ENCODE data around the gene UBE2D2. TPM values are rescaled to one million over a fixed set of nuclear protein-coding genes. Genes with fewer than 3 reads are reported as not detected.
"Not testable (repeated sequence)": the region's sequence is repeated elsewhere in the genome, so short reads cannot be mapped to it uniquely, and the experiment has no call there.

UBE2D2 gene
- total RNA-seq, 4 donors from 2014 or later = 65.2 to 114 (median 85.6) TPM

DNA sequence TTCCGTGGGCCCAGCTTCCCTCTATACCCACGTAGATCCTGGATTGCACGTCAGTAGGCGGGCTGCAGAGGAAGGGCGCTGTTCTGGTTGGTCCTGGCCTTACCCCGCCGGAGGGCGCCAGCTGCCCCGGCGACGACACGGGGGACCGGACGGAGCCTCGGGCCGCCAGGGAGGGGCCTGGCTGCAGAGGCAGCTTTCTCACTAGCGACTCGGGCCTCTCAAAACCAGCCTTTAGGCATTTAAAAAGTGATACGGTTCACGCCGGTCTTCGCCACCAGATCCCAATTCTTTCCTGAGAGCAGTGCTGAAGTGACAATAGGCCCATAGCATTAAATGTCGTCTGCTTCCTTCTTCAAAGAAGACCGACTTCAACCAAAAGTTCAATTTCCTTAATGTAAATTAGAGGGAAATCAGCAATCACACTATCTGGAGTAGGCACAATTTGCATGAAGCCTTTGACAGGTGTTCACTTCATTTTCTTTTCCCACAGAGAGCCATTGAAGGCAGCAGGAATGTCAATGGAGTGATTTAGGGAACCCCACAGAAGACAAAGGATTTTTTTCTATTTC is 17.6 kb upstream of the UBE2D2 start:
- ATAC-seq = peak; percentile 85
- no peaks in the 10 kb centered on the region for H3K27me3 ChIP-seq
- TF ChIP-seq, protein P1, sequence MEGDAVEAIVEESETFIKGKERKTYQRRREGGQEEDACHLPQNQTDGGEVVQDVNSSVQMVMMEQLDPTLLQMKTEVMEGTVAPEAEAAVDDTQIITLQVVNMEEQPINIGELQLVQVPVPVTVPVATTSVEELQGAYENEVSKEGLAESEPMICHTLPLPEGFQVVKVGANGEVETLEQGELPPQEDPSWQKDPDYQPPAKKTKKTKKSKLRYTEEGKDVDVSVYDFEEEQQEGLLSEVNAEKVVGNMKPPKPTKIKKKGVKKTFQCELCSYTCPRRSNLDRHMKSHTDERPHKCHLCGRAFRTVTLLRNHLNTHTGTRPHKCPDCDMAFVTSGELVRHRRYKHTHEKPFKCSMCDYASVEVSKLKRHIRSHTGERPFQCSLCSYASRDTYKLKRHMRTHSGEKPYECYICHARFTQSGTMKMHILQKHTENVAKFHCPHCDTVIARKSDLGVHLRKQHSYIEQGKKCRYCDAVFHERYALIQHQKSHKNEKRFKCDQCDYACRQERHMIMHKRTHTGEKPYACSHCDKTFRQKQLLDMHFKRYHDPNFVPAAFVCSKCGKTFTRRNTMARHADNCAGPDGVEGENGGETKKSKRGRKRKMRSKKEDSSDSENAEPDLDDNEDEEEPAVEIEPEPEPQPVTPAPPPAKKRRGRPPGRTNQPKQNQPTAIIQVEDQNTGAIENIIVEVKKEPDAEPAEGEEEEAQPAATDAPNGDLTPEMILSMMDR (IDR thresholded peaks at IDR 0.05) = peak in 1 of 4 experiments; percentile 29
- TF ChIP-seq POLR2AphosphoS5 (IDR thresholded peaks at IDR 0.05) = no peak
- peak overlapping the region in 1 of 2 donors; percentile 11 for H3K4me3 ChIP-seq
- 49 to 75% methylated on average over 2 to 6 of the region's 24 CpGs for WGBS, 2 donors (ENCODE audit: low coverage in 1 of 2)
- H3K27ac ChIP-seq = no peak overlapping the region
- H3K36me3 ChIP-seq = no peaks in the 10 kb centered on the region
- no peaks in the 10 kb centered on the region for H3K9me3 ChIP-seq
- peaks cover 0 to 7% (median 0%) of the 10 kb centered on the region in 3 donors for H3K4me1 ChIP-seq

DNA sequence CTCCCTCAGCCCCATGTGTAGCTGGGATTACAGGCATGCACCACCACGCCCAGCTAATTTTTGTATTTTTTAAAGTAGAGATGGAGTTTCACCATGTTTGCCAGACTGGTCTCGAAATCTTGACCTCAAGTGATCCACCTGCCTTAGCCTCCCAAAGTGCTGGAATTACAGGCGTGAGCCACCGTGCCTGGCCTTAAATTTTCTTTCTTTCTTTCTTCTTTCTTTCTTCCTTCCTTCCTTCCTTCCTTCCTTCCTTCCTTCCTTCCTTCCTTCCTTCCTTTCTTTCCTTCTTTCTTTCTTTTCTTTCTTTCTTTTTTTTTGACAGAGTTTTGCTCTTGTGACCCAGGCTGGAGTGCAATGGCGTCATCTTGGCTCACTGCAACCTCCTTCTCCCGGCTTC is 14.5 kb upstream of the UBE2D2 start:
- 81 to 100% methylated on average over 1 to 4 of the region's 6 CpGs for WGBS, 2 donors (ENCODE audit: low coverage in 1 of 2)
- not testable (repeated sequence) for H3K27ac ChIP-seq

DNA sequence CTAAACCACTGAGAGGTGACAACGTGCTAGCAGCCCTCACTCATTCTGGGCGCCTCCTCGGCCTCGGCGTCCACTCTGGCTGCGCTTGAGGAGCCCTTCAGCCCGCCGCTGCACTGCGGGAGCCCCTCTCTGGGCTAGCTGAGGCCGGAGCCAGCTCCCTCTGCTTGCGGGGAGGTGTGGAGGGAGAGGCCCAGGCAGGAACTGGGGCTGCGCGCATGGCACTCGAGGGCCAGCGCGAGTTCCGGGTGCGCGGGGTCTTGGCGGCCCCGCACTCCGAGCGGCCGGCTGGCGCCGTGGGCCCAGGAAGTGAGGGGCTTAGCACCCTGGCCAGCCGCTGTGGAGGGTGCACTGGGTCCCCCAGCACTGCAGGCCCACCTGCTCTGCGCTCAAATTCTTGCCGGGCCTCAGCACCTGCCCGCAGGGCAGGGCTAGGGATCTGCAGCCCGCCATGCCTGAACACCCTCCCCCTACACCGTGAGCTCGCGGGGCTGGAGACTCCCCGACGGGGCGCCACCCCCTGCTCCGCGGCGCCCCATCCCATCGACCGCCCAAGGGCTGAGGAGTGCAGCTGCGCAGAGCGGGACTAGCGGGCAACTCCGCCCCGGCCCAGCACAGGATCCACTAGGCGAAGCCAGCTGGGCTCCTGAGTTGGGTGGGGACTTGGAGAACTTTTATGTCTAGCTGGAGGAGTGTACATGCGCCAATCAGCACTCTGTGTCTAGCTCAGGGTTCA is 11.8 kb upstream of the UBE2D2 start:
- Histone ChIP-seq H3K27ac (no peak overlapping the region), H3K27me3 (no peaks in the 10 kb centered on the region), H3K9me3 (no peaks in the 10 kb centered on the region), H3K36me3 (no peaks in the 10 kb centered on the region), H3K4me3 (no peak overlapping the region), H3K4me1 (no peaks in the 10 kb centered on the region)
- no CpG with 5 or more reads among the region's 49 CpGs for WGBS, 2 donors (ENCODE audit: low coverage in 1 of 2)
- ATAC-seq = no peak
- TF ChIP-seq POLR2A (IDR thresholded peaks at IDR 0.05) (no peak), EP300 (IDR thresholded peaks at IDR 0.05) (no peak), POLR2AphosphoS5 (IDR thresholded peaks at IDR 0.05) (no peak)
- TF ChIP-seq, protein P1 (IDR thresholded peaks at IDR 0.05) = no peak

More for the DNA sequence above, 14.5 kb upstream of the UBE2D2 start:
- not testable (repeated sequence) for H3K36me3 ChIP-seq, H3K4me1 ChIP-seq, H3K4me3 ChIP-seq, H3K27me3 ChIP-seq, ATAC-seq, H3K9me3 ChIP-seq

DNA sequence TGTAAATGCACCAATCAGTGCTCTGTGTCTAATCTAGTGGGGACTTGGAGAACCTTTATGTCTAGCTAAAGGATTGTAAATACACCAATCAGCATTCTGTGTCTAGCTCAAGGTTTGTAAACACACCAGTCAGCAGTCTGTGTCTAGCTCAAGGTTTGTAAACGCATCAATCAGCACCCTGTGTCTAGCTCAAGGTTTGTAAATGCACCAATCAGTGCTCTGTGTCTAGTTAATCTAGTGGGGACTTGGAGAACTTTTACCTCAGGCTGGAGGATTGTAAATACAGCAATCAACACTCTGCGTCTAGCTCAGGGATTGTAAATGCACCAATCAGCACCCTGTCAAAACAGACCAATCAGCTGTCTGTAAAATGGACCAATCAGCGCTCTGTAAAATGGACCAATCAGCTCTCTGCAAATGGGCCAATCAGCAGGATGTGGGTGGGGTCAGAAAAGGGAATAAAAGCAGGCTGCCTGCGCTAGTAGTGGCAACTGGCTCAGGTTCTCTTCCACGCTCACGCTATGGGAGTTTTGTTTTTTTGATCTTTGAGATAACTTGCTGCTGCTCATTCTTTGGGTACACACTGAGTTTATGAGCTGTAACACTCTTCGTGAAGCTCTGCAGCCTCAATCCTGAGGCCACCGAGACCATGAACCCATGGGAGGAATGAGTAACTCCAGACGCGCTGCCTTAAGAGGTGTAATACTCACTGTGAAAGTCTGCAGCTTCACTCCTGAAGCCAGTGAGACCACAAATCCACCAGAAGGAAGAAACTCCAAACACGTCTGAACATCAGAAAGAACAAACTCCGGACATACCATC is 10.9 kb upstream of the UBE2D2 start:
- WGBS, 2 donors (ENCODE audit: low coverage in 1 of 2) = 82 to 92% methylated on average over 6 to 7 of the region's 12 CpGs
- not testable (repeated sequence) for H3K27ac ChIP-seq

DNA sequence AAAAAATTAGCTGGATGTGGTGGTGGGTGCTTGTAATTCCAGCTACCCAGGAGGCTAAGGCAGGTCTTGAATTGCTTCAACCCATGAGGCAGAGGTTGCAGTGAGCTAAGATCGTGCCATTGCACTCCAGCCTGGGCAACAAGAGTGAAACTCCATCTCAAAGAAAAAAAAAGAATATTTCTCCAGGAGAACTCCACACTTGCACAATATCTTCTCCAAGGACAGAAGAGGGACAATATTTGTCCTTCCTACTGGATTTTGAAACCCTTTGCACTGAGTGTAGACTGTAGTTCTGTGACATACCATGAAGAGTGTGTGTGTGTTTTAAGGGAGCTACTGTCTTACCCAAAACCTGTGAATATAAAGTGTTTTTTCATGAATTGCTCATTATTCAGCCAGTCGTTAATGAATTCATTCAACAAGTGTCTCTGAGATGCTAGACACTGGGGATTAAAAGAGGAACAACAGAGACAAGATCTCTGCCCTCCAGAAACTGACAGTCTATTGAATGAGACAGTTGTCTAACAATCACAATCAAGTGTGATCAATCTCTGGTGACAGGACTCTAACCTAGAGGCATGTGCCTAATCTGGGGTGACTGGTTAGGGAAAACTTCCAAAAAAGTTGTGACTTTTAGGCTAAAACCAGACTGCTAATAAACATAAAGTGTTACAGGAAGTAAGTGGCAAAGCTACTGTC is 9.8 kb upstream of the UBE2D2 start:
- Histone ChIP-seq H3K27ac (no peak overlapping the region), H3K4me3 (no peak overlapping the region), H3K4me1 (no peaks in the 10 kb centered on the region), H3K27me3 (no peaks in the 10 kb centered on the region), H3K36me3 (no peaks in the 10 kb centered on the region), H3K9me3 (no peaks in the 10 kb centered on the region)
- ATAC-seq = no peak
- WGBS, 2 donors (ENCODE audit: low coverage in 1 of 2) = 29 to 58% methylated on average over 1 to 2 of the region's 2 CpGs
- TF ChIP-seq POLR2AphosphoS5 (IDR thresholded peaks at IDR 0.05) = no peak
- TF ChIP-seq, protein P1 (IDR thresholded peaks at IDR 0.05) = no peak
- no peak for TF ChIP-seq EP300 (IDR thresholded peaks at IDR 0.05)
- TF ChIP-seq POLR2A (IDR thresholded peaks at IDR 0.05) = no peak

More for the DNA sequence above, 10.9 kb upstream of the UBE2D2 start:
- not testable (repeated sequence) for H3K36me3 ChIP-seq, H3K4me3 ChIP-seq, H3K27me3 ChIP-seq, H3K4me1 ChIP-seq, ATAC-seq, H3K9me3 ChIP-seq

Measured in gastroesophageal sphincter (tissue), 4 donors.